Endothelial cell of umbilical vein (primary cell): ENCODE results near the gene CBLB. TPM values are rescaled to one million over a fixed set of nuclear protein-coding genes. Genes with fewer than 3 reads are reported as not detected.

Source experiments
- BruUV-seq: library from RNA; stranded (reverse); fragments of 400-500 nt; replicated peaks from 2 replicates; lab custom pipeline; 2021; lab: Mats Ljungman, UMichigan
- CTCF ChIA-PET: fragments of 300-600, 350-600 bp; sonication (Branson Sonifier 250); formaldehyde crosslinking; loops from one replicate; lab custom pipeline; 2021; ENCODE audit warnings: antibody characterized with exemption, inconsistent platforms; lab: Charles Lee
- POLR2A ChIA-PET: fragments of 300-600, 350-600 bp; sonication (Branson Sonifier 250); formaldehyde crosslinking; loops from one replicate; lab custom pipeline; 2021; ENCODE audit warnings: antibody characterized with exemption, inconsistent platforms; lab: Charles Lee
- DNase-seq: peaks from one replicate; pipeline ENCODE4 v3.0.0-alpha.2; 2011; ENCODE audit warnings: low read depth, low spot score
- FAIRE-seq: peaks from 2 replicates; lab custom pipeline; 2011; peaks lifted over from hg19 to GRCh38; lab: Jason Lieb, UNC
- H2AFZ ChIP-seq: 2 replicates; pipeline ENCODE4 v1.6.0; 2012; ENCODE audit warnings: low read depth, low read length, control low read depth, inconsistent platforms
- H3K27ac ChIP-seq: 2 replicates; pipeline ENCODE4 v1.5.1; 2011; ENCODE audit warnings: low read depth, mild to moderate bottlenecking, control low read depth, low read length, moderate library complexity; ENCODE audit not compliant: insufficient read depth
- H3K27me3 ChIP-seq, 2 experiments: 2 replicates each; pipeline versions ENCODE4 v1.6.0 to v1.6.1; 2011; ENCODE audit warnings: low read length in 2 of 2, mixed read lengths in 1 of 2; ENCODE audit not compliant: control insufficient read depth in 2 of 2, insufficient read depth in 2 of 2
- H3K36me3 ChIP-seq, 2 experiments: 2 replicates in 1 of 2; 3 replicates in 1 of 2; pipeline ENCODE4 v1.5.1; 2011; ENCODE audit warnings: low read length in 2 of 2, mild to moderate bottlenecking in 1 of 2, moderate library complexity in 1 of 2; ENCODE audit not compliant: control insufficient read depth in 2 of 2, insufficient read depth in 2 of 2; ENCODE audit errors: extremely low read depth in 1 of 2
- H3K4me1 ChIP-seq: 3 replicates; pipeline ENCODE4 v1.5.1; 2011; ENCODE audit warnings: mild to moderate bottlenecking, low read length; ENCODE audit not compliant: control insufficient read depth, insufficient read depth; ENCODE audit errors: extremely low read depth
- H3K4me2 ChIP-seq: 2 replicates; pipeline ENCODE4 v1.6.1; 2011; ENCODE audit warnings: low read length, control low read depth, mixed read lengths; ENCODE audit not compliant: insufficient read depth
- H3K4me3 ChIP-seq, 3 experiments: fragments of 200-600 bp in 1 of 3; sonication (generic), shearing (Covaris generic) in 1 of 3; replicated peaks in 1 of 3; 2 replicates each; pipeline ENCODE4 v1.5.1; 2011 to 2016; ENCODE audit warnings: control low read depth in 3 of 3, low read length in 3 of 3, mild to moderate bottlenecking in 2 of 3, inconsistent platforms in 1 of 3, low read depth in 1 of 3, moderate library complexity in 1 of 3; ENCODE audit not compliant: insufficient read depth in 1 of 3
- H3K79me2 ChIP-seq: 2 replicates; pipeline ENCODE4 v1.6.0; 2012; ENCODE audit warnings: low read length, inconsistent platforms; ENCODE audit not compliant: control insufficient read depth, insufficient read depth
- H3K9ac ChIP-seq: replicated peaks from 2 replicates; pipeline ENCODE3; 2011; ENCODE audit warnings: low read length, control low read depth; ENCODE audit not compliant: insufficient read depth; ENCODE audit errors: extremely low read depth
- H3K9me1 ChIP-seq: replicated peaks from 3 replicates; pipeline ENCODE4 v1.6.0; 2011; ENCODE audit warnings: mild to moderate bottlenecking, low read length; ENCODE audit not compliant: control insufficient read depth, insufficient read depth; ENCODE audit errors: extremely low read depth
- H3K9me3 ChIP-seq: replicated peaks from 2 replicates; pipeline ENCODE4 v1.5.1; 2012; ENCODE audit warnings: low read length, inconsistent platforms; ENCODE audit not compliant: control insufficient read depth, insufficient read depth
- H4K20me1 ChIP-seq: replicated peaks from 2 replicates; pipeline ENCODE3; 2011; ENCODE audit warnings: mild to moderate bottlenecking, low read length; ENCODE audit not compliant: control insufficient read depth, insufficient read depth; ENCODE audit errors: extremely low read depth
- EZH2 ChIP-seq: IDR thresholded peaks from 2 replicates; pipeline ENCODE4 v1.6.1; 2012; ENCODE audit warnings: borderline replicate concordance, low read depth, mild to moderate bottlenecking, moderate library complexity, low read length, inconsistent platforms; ENCODE audit not compliant: severe bottlenecking
- FOS ChIP-seq: IDR thresholded peaks from 2 replicates; pipeline ENCODE4 v1.6.1; 2011; ENCODE audit warnings: mild to moderate bottlenecking, low read length, moderate library complexity, borderline replicate concordance; ENCODE audit not compliant: insufficient read depth
- GATA2 ChIP-seq: IDR thresholded peaks from 2 replicates; pipeline ENCODE4 v1.7.0; 2011; ENCODE audit warnings: low read depth, mild to moderate bottlenecking, moderate library complexity, mixed read lengths, low read length; ENCODE audit not compliant: insufficient read length, insufficient read depth
- JUN ChIP-seq: IDR thresholded peaks from 2 replicates; pipeline ENCODE4 v1.6.1; 2011; ENCODE audit warnings: borderline replicate concordance, low read depth; ENCODE audit not compliant: insufficient read length, insufficient read depth
- MYC ChIP-seq: IDR thresholded peaks from one replicate; pipeline ENCODE4 v1.6.1; 2011; ENCODE audit warnings: mild to moderate bottlenecking, low read depth, low read length
- POLR2A ChIP-seq: IDR thresholded peaks from 2 replicates; pipeline ENCODE4 v1.6.1; 2012; ENCODE audit warnings: low read depth, mild to moderate bottlenecking, control low read depth, low read length
- POLR2AphosphoS5 ChIP-seq: IDR thresholded peaks from 2 replicates; pipeline ENCODE4 v1.6.1; 2012; ENCODE audit warnings: low read depth, mild to moderate bottlenecking, control low read depth, low read length, moderate library complexity; ENCODE audit not compliant: insufficient read depth
- dilution Hi-C: fragments of 300-500 bp; cut with MboI; formaldehyde crosslinking; loops from one replicate; pipeline ENCODE4 v1.15.0; 2019; ENCODE audit warnings: low sequenced_read_pairs; ENCODE audit not compliant: extremely low pct_ligation_motif_present
- intact Hi-C: fragments of 100-400 bp; cut with micrococcal nuclease; formaldehyde crosslinking; loops from one replicate; pipeline ENCODE4 v1.10.0; 2022
- polyA plus RNA-seq, 4 experiments: library from polyadenylated mRNA; depleted of rRNA in 3 of 4; stranded (reverse) in 3 of 4; unstranded in 1 of 4; fragments of >200 nt; gene quantifications; 2 replicates each; pipeline versions ENCODE4 v1.2.1 to v1.2.3, GENCODE V29; 2011 to 2012; ENCODE audit warnings: missing spikeins in 1 of 4
- total RNA-seq: library from RNA; stranded (reverse); gene quantifications from 2 replicates; pipeline ENCODE4 v1.2.3, GENCODE V29; 2021
- TF ChIP-seq, protein P1 (sequence below), 2 donors: IDR thresholded peaks; 1 replicate in 1 of 2; 2 replicates in 1 of 2; pipeline ENCODE4 v1.5.1; 2011; ENCODE audit warnings: low read length in 2 of 2, mild to moderate bottlenecking in 2 of 2, moderate library complexity in 2 of 2, control low read depth in 1 of 2, inconsistent platforms in 1 of 2, low read depth in 1 of 2; ENCODE audit not compliant: insufficient read depth in 1 of 2; ENCODE audit errors: extremely low read depth in 1 of 2
- TF ChIP-seq, protein P2 (sequence below): IDR thresholded peaks from 2 replicates; pipeline ENCODE4 v1.6.1; 2011; ENCODE audit not compliant: insufficient read depth, insufficient read length

Gene CBLB
- total and polyA plus RNA-seq, 2 donors (not counting 3 experiments of a cell fraction or from before 2014, with no cell fraction given) = 17.8 to 39.6 TPM

DNA sequence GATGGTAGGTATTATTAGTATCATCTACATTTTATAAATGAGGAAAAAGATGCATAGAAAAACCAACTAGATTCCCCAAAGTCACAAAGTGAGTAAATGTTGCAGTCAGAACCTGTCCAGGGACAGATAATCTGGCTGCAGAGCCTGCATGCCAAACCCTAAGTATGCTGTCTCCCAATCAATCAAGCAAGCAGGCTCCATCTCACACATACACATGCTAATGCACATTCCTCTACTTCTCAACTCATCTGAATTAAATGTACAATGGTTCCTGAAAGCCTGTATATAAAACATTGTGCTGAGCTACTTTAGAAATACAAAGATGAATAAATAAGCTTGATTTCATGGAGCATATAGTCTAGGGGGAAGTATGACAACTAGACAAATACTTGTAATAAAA, 101.0 kb downstream of the CBLB start:
- H4K20me1 ChIP-seq = peaks cover 2% of the 10 kb centered on the region
- H2AFZ ChIP-seq = no peak overlapping the region
- no peak overlapping the region for H3K9ac ChIP-seq
- H3K36me3 ChIP-seq = peaks cover 0 to 1% of the 10 kb centered on the region in 2 experiments
- H3K9me1 ChIP-seq = no peaks in the 10 kb centered on the region
- no peak overlapping the region for H3K27ac ChIP-seq
- H3K4me2 ChIP-seq = no peak overlapping the region
- H3K79me2 ChIP-seq = peaks cover 1% of the 10 kb centered on the region
- FAIRE-seq = no peak
- TF ChIP-seq GATA2 (no peak), MYC (no peak), JUN (no peak), FOS (no peak), EZH2 (no peak), POLR2A (no peak), POLR2AphosphoS5 (no peak)
- TF ChIP-seq, protein P1, sequence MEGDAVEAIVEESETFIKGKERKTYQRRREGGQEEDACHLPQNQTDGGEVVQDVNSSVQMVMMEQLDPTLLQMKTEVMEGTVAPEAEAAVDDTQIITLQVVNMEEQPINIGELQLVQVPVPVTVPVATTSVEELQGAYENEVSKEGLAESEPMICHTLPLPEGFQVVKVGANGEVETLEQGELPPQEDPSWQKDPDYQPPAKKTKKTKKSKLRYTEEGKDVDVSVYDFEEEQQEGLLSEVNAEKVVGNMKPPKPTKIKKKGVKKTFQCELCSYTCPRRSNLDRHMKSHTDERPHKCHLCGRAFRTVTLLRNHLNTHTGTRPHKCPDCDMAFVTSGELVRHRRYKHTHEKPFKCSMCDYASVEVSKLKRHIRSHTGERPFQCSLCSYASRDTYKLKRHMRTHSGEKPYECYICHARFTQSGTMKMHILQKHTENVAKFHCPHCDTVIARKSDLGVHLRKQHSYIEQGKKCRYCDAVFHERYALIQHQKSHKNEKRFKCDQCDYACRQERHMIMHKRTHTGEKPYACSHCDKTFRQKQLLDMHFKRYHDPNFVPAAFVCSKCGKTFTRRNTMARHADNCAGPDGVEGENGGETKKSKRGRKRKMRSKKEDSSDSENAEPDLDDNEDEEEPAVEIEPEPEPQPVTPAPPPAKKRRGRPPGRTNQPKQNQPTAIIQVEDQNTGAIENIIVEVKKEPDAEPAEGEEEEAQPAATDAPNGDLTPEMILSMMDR (IDR thresholded peaks at IDR 0.05; ENCODE audit: extremely low read depth in 1 of 2, insufficient read depth in 1 of 2, low read depth in 1 of 2, low read length in 2 of 2) = no peak
- TF ChIP-seq, protein P2, sequence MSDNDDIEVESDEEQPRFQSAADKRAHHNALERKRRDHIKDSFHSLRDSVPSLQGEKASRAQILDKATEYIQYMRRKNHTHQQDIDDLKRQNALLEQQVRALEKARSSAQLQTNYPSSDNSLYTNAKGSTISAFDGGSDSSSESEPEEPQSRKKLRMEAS = no peak
- H3K4me3 ChIP-seq = no peak overlapping the region
- no peaks in the 10 kb centered on the region for H3K27me3 ChIP-seq
- DNase-seq = no peak
- BruUV-seq = no TSS peak
- intact Hi-C loops = no loop called here
- H3K4me1 ChIP-seq = no peaks in the 10 kb centered on the region
- dilution Hi-C loops = no loop called here
- H3K9me3 ChIP-seq = no peaks in the 10 kb centered on the region
- CTCF ChIA-PET = interaction anchor here (1.3 to 2.3 kb wide), 2 partner anchors 21 to 84 kb away, joined by 3 to 5 read pairs; no protein-coding TSS in a partner anchor
- POLR2A ChIA-PET = no interaction called here
